Measurements from ENCODE around the gene GTSE1.

The GTSE1 gene

DNA sequence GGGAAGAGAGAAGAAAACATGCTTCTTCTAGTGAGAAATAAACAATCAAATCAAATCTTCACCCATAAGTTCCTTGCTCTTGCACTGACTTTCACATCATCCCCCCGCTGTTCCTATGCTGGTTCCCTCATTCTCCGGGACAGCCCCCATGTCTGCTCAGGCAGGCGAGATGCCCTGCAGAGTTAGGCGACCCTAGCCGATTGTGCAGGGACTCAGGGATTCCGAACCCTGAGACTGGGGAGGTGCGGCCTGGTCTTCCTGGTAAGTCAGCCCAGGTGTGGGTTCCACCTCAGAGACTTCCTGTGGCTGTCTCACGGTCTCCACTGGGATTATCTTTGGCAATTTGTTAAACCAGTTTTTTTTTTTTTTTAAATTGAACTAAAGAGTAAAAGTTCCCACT, 22.3 kb upstream of the GTSE1 start:
- DNase-seq = no peak

DNA sequence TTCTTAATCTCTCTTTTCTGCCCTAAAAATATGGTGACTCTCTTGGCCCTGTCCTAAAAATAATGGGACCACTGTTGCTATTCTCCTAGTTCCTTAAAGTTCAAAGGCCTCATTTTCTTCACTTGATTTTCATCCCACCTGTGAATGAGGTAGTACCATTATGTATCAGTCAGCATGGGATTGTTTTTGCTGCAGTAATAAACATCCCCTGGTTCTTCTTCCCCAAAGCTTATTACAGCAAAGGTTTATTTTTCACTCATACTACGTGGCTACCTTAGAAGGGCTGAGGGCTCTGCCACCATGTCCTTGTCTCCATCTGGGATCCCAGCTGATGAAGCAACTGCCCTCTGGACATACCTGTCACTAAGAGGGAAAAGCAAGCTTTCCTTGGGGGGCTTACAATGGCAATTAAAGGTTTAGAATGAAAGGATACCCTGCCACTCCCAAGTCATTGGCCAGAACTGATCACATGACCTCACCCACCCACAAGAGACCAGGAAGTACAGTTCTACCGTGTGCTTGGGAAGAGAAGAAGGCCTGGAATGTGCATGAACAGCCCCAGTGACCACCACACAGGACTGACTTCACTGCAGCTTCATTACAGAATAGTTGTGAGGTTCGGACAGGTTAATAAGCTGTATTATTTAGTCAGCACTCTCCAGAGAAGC, 21.1 kb upstream of the GTSE1 start:
- no peak for DNase-seq

DNA sequence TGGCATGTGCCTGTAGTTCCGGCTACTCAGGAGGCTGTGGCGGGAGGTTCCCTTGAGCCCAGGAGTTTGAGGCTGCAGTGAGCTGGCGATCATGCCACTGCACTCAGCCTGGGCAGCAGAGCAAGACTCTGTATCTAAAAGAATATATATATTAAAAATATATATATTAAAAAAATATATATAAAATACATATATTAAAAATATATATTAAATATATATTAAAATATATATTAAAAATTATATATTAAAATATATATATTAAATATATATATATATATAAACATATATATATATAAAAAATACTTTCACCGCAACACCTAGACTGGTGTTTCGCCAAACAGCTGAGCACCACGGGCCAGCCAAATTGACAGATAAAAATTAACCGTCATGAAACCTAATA, 20.1 kb upstream of the GTSE1 start:
- DNase-seq = no peak

DNA sequence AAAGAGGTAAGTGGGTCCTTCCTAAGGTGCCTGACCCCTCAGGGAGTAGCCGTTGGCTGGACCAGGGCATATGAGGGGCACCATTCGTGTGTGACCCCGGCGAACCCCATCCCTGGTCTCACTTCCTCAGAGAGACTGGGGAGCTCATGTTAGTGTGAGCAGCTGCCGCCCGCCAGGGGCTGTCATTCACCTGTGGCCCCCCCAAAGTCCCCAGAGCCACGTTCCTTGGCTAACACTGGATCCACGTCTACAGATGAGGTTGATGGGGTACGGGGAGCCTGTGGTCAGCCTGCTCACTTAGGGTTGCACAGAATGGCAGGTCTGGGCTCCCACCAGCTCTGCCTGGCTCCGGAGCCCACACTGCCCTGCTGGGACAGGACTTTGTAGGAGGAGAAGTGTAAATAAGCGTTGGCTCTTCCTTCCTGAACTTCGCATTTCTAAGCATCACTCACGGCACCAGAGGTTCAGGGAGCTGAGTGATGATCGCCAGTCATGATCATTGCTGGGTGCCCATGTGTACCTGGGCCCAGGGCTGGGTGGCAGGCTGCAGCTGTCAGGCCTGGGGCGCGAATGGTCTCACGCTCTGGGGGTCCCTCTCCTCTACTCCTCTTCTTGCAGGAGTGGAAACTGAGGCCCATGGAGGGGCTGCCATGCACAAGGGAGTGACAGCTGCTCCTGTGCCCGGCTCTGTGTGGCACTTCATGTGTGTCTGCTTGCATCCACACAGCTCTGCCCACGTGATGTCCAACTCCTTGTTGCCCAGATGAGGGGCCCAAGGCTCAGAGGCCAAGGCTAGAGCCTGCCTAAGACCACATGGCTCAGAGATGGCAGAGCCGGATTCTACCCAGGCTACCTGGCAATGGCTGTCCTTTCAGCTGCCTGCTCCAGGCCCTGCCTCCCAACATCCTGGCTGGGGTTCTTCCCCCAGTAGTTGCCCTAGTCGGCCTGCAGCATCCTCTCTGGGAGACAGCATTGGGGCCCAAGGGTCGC, 17.7 kb upstream of the GTSE1 start:
- no peak for DNase-seq

DNA sequence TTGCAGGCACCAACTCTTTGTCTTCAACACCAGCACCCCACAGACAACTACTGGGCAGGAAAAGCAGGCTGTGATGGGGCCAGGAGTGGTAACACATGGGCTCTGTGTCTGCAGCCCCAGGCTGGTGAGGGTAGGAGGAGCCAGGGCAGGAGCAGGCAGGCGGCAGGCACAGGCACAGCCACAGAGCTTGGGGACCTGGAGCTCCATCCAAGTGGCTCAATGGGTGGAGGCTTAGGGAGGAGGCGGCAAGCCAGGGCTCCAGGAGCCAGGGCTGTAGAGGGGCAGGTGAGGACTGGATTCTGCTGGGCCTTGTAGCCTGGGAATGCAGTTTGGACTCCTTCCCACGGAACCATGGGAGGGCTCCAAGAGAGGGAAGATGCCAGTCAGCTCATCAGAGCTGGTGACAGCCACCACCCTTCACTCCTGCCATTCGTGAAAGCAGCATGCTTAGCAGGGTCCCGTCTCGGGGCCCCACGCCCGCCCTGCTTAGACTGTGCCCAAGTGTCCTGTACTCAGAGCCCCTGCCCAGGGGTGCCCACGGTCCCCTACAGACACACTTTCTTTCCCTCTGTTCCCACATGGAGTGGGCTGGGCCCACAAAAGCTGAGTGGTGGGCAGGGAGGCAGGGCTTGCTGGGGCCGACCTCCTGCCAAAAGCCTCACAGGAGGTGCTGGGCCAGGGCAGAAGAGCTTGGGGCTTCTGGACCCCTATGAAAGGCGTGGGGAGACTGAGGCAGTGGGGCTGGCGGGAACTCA, 16.4 kb upstream of the GTSE1 start:
- DNase-seq = no peak

- no peak for DNase-seq
Observed at GRCh38 chr22:46280999-46281623, 15.6 kb upstream of the GTSE1 start.

- DNase-seq = no peak
Observed at GRCh38 chr22:46281866-46282678, 14.6 kb upstream of the GTSE1 start.

DNA sequence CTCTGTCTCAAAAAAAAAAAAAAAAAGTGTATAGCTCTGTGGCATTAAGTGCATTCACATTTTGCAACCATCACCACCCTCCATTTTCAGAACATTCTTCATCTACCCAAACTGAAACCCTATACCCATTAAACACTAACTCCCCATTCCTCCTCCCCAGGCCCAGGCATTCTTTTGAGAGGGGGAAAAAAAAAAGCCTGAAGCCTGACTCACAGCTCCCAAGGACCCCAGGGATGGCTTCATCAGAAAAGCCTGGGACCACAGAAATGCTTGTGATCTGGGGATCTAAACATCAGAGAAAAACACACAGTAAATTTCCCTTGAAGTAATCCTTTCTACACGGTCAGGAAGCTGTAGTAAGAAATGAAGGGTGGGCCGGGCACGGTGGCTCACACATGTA, 10.7 kb upstream of the GTSE1 start:
- no peak for DNase-seq

GRCh38 chr22:46286941-46287872, 9.5 kb upstream of the GTSE1 start:
- DNase-seq = no peak

DNA sequence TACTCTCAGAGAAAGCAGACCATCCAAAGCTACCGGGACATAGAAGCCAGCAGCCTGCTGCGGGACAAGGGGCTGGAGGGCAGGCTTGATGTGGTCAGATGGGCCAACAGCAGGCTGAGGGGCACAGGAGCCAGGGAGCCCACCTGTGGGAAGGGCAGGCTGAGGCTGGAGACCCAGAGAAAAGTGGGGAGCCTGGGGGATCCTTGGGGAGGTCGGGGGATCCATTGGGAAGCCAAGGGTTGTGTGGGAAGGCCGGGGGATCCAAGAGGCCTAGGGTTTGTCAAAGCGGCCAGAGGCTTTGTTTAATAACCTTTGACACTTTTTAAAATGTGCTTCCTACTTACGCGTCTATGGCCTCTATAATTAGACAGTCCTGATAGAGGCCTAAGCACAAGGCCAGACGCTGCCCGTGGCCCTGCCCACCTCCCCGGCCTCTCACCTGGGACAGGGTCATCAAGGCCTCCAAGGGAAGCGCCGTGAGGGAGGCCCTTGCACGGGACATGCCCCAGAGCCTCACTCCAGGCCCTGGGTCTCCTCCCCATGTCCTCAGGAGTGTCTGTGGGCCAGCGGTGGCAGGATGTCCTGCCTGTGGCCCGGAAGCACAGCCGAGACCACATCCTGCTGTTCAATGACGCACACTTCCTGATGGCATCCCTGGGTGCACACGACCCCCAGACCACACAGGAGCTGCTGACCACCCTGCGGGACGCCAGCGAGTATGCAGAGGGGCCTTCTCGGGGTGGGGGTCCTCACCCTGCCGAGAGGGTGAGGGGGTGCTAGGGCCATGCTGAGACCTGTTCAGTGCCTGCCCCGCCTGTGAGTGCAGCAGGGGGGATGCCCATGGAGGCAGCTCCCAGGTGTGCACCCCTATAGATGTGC, 8.6 kb upstream of the GTSE1 start:
- DNase-seq = no peak

- DNase-seq = no peak
Observed at GRCh38 chr22:46288846-46289243, 7.8 kb upstream of the GTSE1 start.

DNA sequence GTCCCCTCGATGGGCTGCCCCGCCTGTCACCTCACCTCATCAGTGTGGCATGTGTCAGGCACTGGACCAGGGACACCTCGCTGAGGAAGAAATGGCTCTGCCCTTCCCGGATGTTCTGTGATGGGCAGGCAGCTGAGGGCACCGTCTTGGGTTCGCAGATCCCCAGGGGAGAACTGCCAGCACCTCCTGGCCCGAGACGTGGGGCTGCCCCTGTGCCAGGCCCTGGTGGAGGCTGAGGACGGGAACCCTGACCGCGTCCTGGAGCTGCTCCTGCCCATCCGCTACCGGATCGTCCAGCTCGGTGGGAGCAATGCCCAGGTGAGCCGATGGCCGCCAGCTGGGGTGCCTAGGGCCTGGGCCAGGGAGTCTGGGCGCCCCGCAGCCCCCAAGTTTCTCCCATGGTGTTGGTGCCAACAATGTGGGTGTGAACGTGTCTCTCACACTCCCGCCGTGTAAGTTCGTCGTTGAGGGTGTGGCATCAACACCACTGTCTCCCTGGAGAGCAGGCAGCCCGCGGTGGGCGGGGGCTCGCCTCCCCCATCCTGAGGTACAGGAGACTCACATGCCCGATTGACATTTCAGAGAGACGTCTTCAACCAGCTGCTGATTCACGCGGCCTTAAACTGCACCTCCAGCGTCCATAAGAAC, 7.3 kb upstream of the GTSE1 start:
- no peak for DNase-seq

GRCh38 chr22:46290121-46290842, 6.4 kb upstream of the GTSE1 start:
- no peak for DNase-seq

- DNase-seq = no peak
Observed at GRCh38 chr22:46290843-46291785, 5.6 kb upstream of the GTSE1 start.

- DNase-seq = no peak
Observed at GRCh38 chr22:46292173-46292572, 4.5 kb upstream of the GTSE1 start.

DNA sequence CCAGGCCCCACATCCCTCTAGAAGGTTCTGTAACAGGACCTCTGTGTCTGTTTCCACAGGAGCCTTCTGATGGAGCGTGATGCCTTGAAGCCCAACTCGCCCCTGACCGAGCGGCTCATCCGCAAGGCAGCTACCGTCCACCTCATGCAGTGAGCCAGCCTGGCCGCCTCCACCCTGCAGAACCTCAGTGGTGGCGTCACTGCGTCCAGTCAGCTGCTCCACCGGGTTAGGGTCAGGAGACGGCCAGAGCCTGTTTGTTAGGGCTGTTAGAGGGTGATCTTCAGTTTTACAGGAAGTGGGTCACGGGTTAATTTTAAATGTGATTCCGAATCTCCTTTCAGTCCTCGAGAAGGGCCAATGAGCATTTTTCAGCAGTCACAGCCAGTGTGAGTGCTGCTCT, 3.9 kb upstream of the GTSE1 start:
- DNase-seq = no peak

- DNase-seq = no peak
Observed at GRCh38 chr22:46293577-46294260, 3.0 kb upstream of the GTSE1 start.
